PC-3 (cell line): ENCODE measurements around the gene RPS27L. TPM values are rescaled to one million over a fixed set of nuclear protein-coding genes. Genes with fewer than 3 reads are reported as not detected.

ENCODE experiments used
- ATAC-seq: fragments of 200-7000 bp; cut with Tn5 transposase; 2 replicates; pipeline ENCODE4 v1.9.1; 2020; ENCODE audit warnings: mild to moderate bottlenecking, moderate library complexity
- BruUV-seq: library from RNA; stranded (reverse); fragments of 400-500 nt; replicated peaks from 2 replicates; lab custom pipeline; 2021; lab: Mats Ljungman, UMichigan
- CTCF ChIA-PET: fragments of 300-600 bp; sonication (Branson Sonifier 250); formaldehyde crosslinking; loops from one replicate; lab custom pipeline; 2022; ENCODE audit warnings: antibody characterized with exemption; lab: Charles Lee
- POLR2A ChIA-PET: fragments of 300-600 bp; sonication (Branson Sonifier 250); formaldehyde crosslinking; loops from one replicate; lab custom pipeline; 2022; ENCODE audit warnings: antibody characterized with exemption; ENCODE audit not compliant: unreplicated experiment; lab: Charles Lee
- DNase-seq: peaks from one replicate; pipeline ENCODE4 v3.0.0-alpha.2; 2015
- H2AFZ ChIP-seq: fragments of 300-600 bp; sonication (generic); 2 replicates; pipeline ENCODE4 v1.6.0; 2016; ENCODE audit warnings: antibody characterized with exemption, low read length
- H3F3A ChIP-seq: fragments of 300-600 bp; sonication (generic); one replicate; pipeline ENCODE4 v1.6.0; 2017; ENCODE audit warnings: antibody characterized with exemption, low read length, control low read depth, mild to moderate bottlenecking; ENCODE audit not compliant: unreplicated experiment
- H3K27ac ChIP-seq: fragments of 300-600 bp; sonication (generic); 2 replicates; pipeline ENCODE4 v1.5.1; 2016; ENCODE audit warnings: mild to moderate bottlenecking, low read length
- H3K27me3 ChIP-seq: fragments of 300-600 bp; sonication (generic); 2 replicates; pipeline ENCODE4 v1.6.1; 2016; ENCODE audit warnings: low read length, mixed read lengths
- H3K36me3 ChIP-seq: fragments of 300-600 bp; sonication (generic); 2 replicates; pipeline ENCODE4 v1.6.1; 2016; ENCODE audit warnings: low read depth, mixed run types, low read length, mixed read lengths
- H3K4me1 ChIP-seq: fragments of 300-600 bp; sonication (generic); 2 replicates; pipeline ENCODE4 v1.5.1; 2016; ENCODE audit warnings: low read length; ENCODE audit not compliant: insufficient read depth
- H3K4me2 ChIP-seq: fragments of 300-600 bp; sonication (generic); 2 replicates; pipeline ENCODE4 v1.6.0; 2016; ENCODE audit warnings: low read length
- H3K4me3 ChIP-seq: fragments of 300-600 bp; sonication (generic); 2 replicates; pipeline ENCODE4 v1.5.1; 2016; ENCODE audit warnings: mild to moderate bottlenecking, low read length, mixed read lengths
- H3K79me2 ChIP-seq: fragments of 300-600 bp; sonication (generic); 2 replicates; pipeline ENCODE4 v1.6.1; 2017; ENCODE audit warnings: low read length, mixed read lengths
- H3K9ac ChIP-seq: fragments of 300-600 bp; sonication (generic); 2 replicates; pipeline ENCODE4 v1.6.0; 2016; ENCODE audit warnings: mild to moderate bottlenecking, low read length
- H3K9me2 ChIP-seq: fragments of 300-600 bp; sonication (generic); replicated peaks from 2 replicates; pipeline ENCODE4 v1.6.1; 2016; ENCODE audit warnings: mixed run types, low read length, mixed read lengths
- H3K9me3 ChIP-seq: fragments of 300-600 bp; sonication (generic); 2 replicates; pipeline ENCODE4 v1.6.1; 2016; ENCODE audit warnings: low read length, mixed read lengths
- H4K20me1 ChIP-seq: fragments of 300-600 bp; sonication (generic); 2 replicates; pipeline ENCODE4 v1.6.1; 2016; ENCODE audit warnings: low read length, mixed read lengths
- CTCF ChIP-seq: fragments of 300-600 bp; sonication (generic); conservative IDR thresholded peaks from 2 replicates; pipeline ENCODE4 v1.5.1; 2017; ENCODE audit warnings: antibody characterized with exemption, low read depth, mild to moderate bottlenecking, low read length
- EZH2 ChIP-seq: fragments of 300-600 bp; sonication (generic); IDR thresholded peaks from one replicate; pipeline ENCODE4 v1.6.1; 2017; ENCODE audit warnings: antibody characterized with exemption, mild to moderate bottlenecking, low read length; ENCODE audit not compliant: unreplicated experiment
- EZH2phosphoT487 ChIP-seq: fragments of 300-600 bp; sonication (generic); IDR thresholded peaks from 2 replicates; pipeline ENCODE4 v1.6.1; 2018; ENCODE audit warnings: mild to moderate bottlenecking, antibody characterized with exemption, low read length, borderline replicate concordance
- intact Hi-C: fragments of 100-400 bp; cut with micrococcal nuclease; formaldehyde crosslinking; loops from 2 replicates; pipeline ENCODE4 v1.9.0; 2023
- total RNA-seq: library from RNA; depleted of rRNA; stranded (reverse); fragments of >200 nt; gene quantifications from 2 replicates; pipeline ENCODE4 v1.2.3, GENCODE V29; 2014

The RPS27L gene
- total RNA-seq, 1 experiment from 2014 or later = 48.5 TPM

GRCh38 chr15:63187589-63188226, 30.4 kb upstream of the RPS27L start:
- Histone ChIP-seq H3F3A (no peaks in the 10 kb centered on the region), H3K9ac (no peak overlapping the region), H3K79me2 (peaks cover 31% of the 10 kb centered on the region), H3K4me1 (peaks cover 33% of the 10 kb centered on the region), H3K4me2 (no peak overlapping the region), H4K20me1 (no peaks in the 10 kb centered on the region), H3K9me2 (no peaks in the 10 kb centered on the region), H3K36me3 (no peaks in the 10 kb centered on the region), H3K9me3 (no peaks in the 10 kb centered on the region), H3K27ac (no peak overlapping the region), H3K4me3 (no peak overlapping the region), H2AFZ (no peak overlapping the region), H3K27me3 (no peaks in the 10 kb centered on the region)
- no TSS peak for BruUV-seq
- ATAC-seq (no peak), DNase-seq (no peak)
- TF ChIP-seq CTCF (no peak), EZH2phosphoT487 (no peak), EZH2 (no peak)
- POLR2A ChIA-PET = no interaction called here
- CTCF ChIA-PET = no interaction called here
- intact Hi-C loops = no loop called here

DNA sequence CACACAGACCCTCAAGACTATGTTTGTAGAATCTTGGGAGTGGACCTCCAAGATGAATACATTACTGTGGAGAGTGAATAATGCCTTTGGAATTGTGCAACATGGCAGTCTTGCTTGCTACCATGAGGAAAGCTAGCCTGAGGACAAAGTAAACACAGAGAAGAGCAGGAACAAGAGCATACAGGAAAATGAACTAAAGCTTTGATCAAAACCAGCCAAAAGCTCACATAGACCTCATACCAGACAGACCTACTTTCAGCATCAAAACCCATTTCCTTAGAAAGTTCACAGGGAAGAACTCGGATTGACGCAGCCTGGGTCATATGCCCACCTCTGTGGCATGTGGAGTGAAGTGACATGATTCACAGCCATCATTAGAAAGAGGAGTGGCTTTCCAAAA, 28.8 kb upstream of the RPS27L start:
- Histone ChIP-seq H2AFZ (peak overlapping the region; percentile 50; the same call in 1 of the 2 replicates), H4K20me1 (no peaks in the 10 kb centered on the region), H3K4me2 (peak overlapping the region; percentile 26), H3F3A (no peaks in the 10 kb centered on the region), H3K4me1 (peaks cover 30% of the 10 kb centered on the region), H3K9me3 (no peaks in the 10 kb centered on the region), H3K9me2 (no peaks in the 10 kb centered on the region), H3K27ac (no peak overlapping the region; the same call in 1 of the 2 replicates), H3K9ac (no peak overlapping the region), H3K79me2 (peaks cover 14% of the 10 kb centered on the region), H3K27me3 (no peaks in the 10 kb centered on the region), H3K4me3 (no peak overlapping the region), H3K36me3 (no peaks in the 10 kb centered on the region)
- POLR2A ChIA-PET = no interaction called here
- intact Hi-C loops = no loop called here
- BruUV-seq = no TSS peak
- ATAC-seq = no peak
- no peak for TF ChIP-seq CTCF
- no peak for TF ChIP-seq EZH2phosphoT487
- TF ChIP-seq EZH2 = no peak
- CTCF ChIA-PET = interaction anchor here (0.5 to 0.7 kb wide), 2 partner anchors 91 to 138 kb away, joined by 3 to 4 read pairs; no protein-coding TSS in a partner anchor
- peak; percentile 60 for DNase-seq

- no peaks in the 10 kb centered on the region for H3K36me3 ChIP-seq
- H3K9me3 ChIP-seq = no peaks in the 10 kb centered on the region
- H3K27ac ChIP-seq = no peak overlapping the region
- DNase-seq (no peak), ATAC-seq (no peak)
- no peak overlapping the region for H3K9ac ChIP-seq
- no peaks in the 10 kb centered on the region for H4K20me1 ChIP-seq
- no peak overlapping the region for H3K4me3 ChIP-seq
- H3K79me2 ChIP-seq = peaks cover 6% of the 10 kb centered on the region
- TF ChIP-seq EZH2 (no peak), EZH2phosphoT487 (no peak), CTCF (no peak)
- ChIA-PET CTCF (interaction anchor here (0.7 kb wide), 1 partner anchor 91 kb away, joined by 3 read pairs; no protein-coding TSS in a partner anchor), POLR2A (no interaction called here)
- no peak overlapping the region for H2AFZ ChIP-seq
- H3K4me1 ChIP-seq = peaks cover 22% of the 10 kb centered on the region
- H3K9me2 ChIP-seq = no peaks in the 10 kb centered on the region
- H3K4me2 ChIP-seq = no peak overlapping the region
- H3K27me3 ChIP-seq = no peaks in the 10 kb centered on the region
- no peaks in the 10 kb centered on the region for H3F3A ChIP-seq
- BruUV-seq = no TSS peak
- intact Hi-C loops = no loop called here
These were observed 27.9 kb upstream of the RPS27L start for GRCh38 chr15:63185206-63185605.
